GM23248 (cell line): ENCODE results near the gene HSD11B1.

Experiments used
- EZH2 ChIP-seq: fragments of 200-600 bp; sonication (generic); IDR thresholded peaks from 2 replicates; pipeline ENCODE4 v1.6.1; 2018; ENCODE audit warnings: antibody characterized with exemption, mild to moderate bottlenecking; ENCODE audit not compliant: insufficient read depth, poor library complexity, severe bottlenecking
- EZH2phosphoT487 ChIP-seq: fragments of 200-600 bp; sonication (generic); IDR thresholded peaks from 2 replicates; pipeline ENCODE4 v1.6.1; 2018; ENCODE audit warnings: antibody characterized with exemption, moderate library complexity, mild to moderate bottlenecking, low read depth; ENCODE audit not compliant: insufficient read depth

DNA sequence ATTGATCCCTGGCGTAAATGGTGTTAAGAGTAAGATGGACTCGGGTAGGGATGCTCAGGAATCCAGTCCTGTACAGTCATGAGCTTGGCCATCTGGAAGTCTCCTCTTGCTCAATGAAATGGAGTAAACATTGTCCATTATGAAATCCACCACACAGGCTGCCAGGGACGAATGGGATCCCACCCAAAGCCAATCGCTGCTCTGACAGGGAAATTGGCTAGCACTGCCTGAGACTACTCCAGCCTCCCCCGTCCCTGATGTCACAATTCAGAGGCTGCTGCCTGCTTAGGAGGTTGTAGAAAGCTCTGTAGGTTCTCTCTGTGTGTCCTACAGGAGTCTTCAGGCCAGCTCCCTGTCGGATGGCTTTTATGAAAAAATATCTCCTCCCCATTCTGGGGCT is at the start of gene HSD11B1:
- TF ChIP-seq EZH2, result no peak
- no peak for TF ChIP-seq EZH2phosphoT487
